Measurements from ENCODE around the gene SEL1L3. TPM values are rescaled to one million over a fixed set of nuclear protein-coding genes. Genes with fewer than 3 reads are reported as not detected.

Gene SEL1L3
- total RNA-seq, 1 donor from 2014 or later: 13.3 TPM

DNA sequence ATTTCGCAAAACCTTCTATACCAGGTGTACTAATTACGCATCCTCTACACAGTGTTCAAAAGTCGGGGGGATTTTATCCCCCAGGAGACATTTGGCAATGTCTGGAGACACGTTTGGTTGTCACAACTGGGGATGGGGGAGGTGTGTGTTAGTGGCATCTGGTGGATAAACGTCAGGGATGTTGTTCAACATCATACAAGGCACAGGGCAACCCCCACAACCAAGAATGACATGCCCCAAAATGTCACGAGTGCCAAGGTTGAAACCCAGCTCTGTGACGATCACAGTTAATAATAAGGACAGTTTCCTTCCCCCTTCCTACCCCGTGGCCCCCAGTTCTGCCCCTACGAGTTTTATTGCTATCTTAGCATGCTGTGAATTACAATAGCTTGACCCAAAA lies 15.9 kb upstream of the SEL1L3 start:
- intact Hi-C loops (cut with DNase I): no loop called here
- TF ChIP-seq, protein P1, sequence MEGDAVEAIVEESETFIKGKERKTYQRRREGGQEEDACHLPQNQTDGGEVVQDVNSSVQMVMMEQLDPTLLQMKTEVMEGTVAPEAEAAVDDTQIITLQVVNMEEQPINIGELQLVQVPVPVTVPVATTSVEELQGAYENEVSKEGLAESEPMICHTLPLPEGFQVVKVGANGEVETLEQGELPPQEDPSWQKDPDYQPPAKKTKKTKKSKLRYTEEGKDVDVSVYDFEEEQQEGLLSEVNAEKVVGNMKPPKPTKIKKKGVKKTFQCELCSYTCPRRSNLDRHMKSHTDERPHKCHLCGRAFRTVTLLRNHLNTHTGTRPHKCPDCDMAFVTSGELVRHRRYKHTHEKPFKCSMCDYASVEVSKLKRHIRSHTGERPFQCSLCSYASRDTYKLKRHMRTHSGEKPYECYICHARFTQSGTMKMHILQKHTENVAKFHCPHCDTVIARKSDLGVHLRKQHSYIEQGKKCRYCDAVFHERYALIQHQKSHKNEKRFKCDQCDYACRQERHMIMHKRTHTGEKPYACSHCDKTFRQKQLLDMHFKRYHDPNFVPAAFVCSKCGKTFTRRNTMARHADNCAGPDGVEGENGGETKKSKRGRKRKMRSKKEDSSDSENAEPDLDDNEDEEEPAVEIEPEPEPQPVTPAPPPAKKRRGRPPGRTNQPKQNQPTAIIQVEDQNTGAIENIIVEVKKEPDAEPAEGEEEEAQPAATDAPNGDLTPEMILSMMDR (IDR thresholded peaks at IDR 0.05): no peak
- no peak overlapping the region for H3K27ac ChIP-seq
- DNase-seq (ENCODE audit: low spot score in 2 of 2): no peak
- no peak overlapping the region for H3K4me3 ChIP-seq
- no peaks in the 10 kb centered on the region for H3K36me3 ChIP-seq
- no peaks in the 10 kb centered on the region for H3K4me1 ChIP-seq
- no peaks in the 10 kb centered on the region for H3K9me3 ChIP-seq
- no peaks in the 10 kb centered on the region for H3K27me3 ChIP-seq

DNA sequence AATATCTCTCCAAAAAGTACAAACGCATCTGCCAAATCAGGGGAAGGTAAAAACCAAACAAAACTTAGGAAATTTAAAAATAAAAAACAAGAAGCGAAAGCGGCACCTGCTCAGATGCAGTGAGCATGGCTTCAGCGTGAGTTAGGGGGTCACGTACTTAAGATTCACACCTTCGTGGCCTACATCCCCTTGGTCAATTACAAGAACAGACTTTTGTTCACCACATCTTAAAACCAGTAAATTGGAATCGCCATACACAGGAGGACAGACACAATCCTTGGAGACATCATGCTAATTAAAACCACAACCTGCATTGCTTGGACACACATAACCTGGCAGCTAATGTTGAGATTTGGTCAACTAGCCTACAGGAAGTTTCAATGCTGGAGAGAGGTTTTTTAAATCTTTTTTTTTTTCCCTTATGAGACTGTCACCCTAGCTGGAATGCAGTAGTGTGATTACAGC lies 12.5 kb upstream of the SEL1L3 start:
- Histone ChIP-seq H3K36me3 (no peaks in the 10 kb centered on the region), H3K4me3 (no peak overlapping the region), H3K9me3 (no peaks in the 10 kb centered on the region), H3K27me3 (no peaks in the 10 kb centered on the region), H3K27ac (no peak overlapping the region), H3K4me1 (no peaks in the 10 kb centered on the region)
- intact Hi-C loops (cut with DNase I): no loop called here
- no peak for DNase-seq (ENCODE audit: low spot score in 2 of 2)
- TF ChIP-seq, protein P1 (IDR thresholded peaks at IDR 0.05): no peak

DNA sequence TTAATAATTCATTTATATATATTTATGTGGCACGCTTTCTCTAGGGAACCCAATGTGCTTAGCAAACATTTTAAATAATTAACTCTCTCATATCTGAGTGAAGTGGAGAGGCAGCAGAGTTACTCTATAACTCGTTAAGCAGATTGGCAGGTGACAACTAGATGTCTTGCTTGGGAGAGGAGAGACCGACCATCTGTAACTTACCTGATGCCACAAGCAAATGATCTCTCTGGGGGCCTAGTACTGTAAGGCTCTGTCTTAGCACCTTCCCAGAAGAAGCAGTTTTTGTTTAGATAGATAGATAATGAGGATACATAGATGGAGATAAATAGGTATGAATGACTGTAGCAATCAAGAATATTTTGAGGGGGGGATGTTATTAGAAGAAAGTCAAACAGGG lies 11.9 kb upstream of the SEL1L3 start:
- Histone ChIP-seq H3K4me1 (no peaks in the 10 kb centered on the region), H3K9me3 (no peaks in the 10 kb centered on the region), H3K27me3 (no peaks in the 10 kb centered on the region), H3K36me3 (no peaks in the 10 kb centered on the region), H3K27ac (no peak overlapping the region), H3K4me3 (no peak overlapping the region)
- TF ChIP-seq, protein P1 (IDR thresholded peaks at IDR 0.05): no peak
- intact Hi-C loops (cut with DNase I): no loop called here
- no peak for DNase-seq (ENCODE audit: low spot score in 2 of 2)

GRCh38 chr4:25873632-25874129 lies 10.9 kb upstream of the SEL1L3 start:
- intact Hi-C loops (cut with DNase I): no loop called here
- H3K36me3 ChIP-seq: no peaks in the 10 kb centered on the region
- DNase-seq (ENCODE audit: low spot score in 2 of 2): no peak

DNA sequence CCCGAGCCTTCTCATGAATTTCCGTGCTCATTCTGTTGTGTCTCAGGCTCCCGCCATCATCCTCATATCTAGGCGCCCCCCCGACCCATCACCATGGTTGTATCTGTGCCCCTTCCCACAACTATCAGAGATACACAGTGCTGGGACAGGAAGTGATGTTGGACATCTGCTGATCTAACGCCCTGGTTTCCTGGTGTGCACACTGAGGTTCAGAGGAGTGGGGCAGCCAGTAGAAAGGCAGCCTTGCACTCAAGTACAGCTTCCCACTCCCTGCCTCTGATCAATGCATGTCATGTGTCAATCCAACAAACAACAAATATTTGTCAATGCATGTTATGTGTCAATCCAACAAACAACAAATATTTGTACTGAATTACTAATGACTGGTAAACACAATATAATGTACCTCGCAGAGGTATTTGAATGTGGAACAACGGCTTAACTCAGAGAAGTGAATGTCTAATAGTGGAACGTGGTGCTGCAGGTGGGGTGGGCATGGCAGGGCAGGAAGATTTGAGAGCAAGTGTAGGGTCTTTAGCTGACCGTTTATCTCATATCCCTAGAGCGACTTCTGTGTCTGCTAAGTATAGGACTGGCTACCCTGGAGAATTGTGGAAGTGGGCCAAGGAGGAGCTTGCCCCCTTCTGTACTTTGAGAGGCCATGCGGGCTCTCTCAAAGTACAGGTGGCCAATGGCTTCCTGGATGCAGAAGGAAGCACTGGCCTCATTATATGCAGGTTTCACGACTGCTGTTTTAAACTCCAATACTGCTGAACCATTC lies 10.3 kb upstream of the SEL1L3 start:
- DNase-seq (ENCODE audit: low spot score in 2 of 2): no peak
- no peaks in the 10 kb centered on the region for H3K9me3 ChIP-seq
- H3K27ac ChIP-seq: no peak overlapping the region
- TF ChIP-seq, protein P1 (IDR thresholded peaks at IDR 0.05): no peak
- no peaks in the 10 kb centered on the region for H3K27me3 ChIP-seq
- no peaks in the 10 kb centered on the region for H3K4me1 ChIP-seq
- H3K4me3 ChIP-seq: no peak overlapping the region
- intact Hi-C loops (cut with DNase I): no loop called here
- no peaks in the 10 kb centered on the region for H3K36me3 ChIP-seq

More at GRCh38 chr4:25873632-25874129, 10.9 kb upstream of the SEL1L3 start:
- TF ChIP-seq, protein P1 (IDR thresholded peaks at IDR 0.05): no peak
- Histone ChIP-seq H3K4me1 (no peaks in the 10 kb centered on the region), H3K27me3 (no peaks in the 10 kb centered on the region), H3K4me3 (no peak overlapping the region), H3K9me3 (no peaks in the 10 kb centered on the region), H3K27ac (no peak overlapping the region)

Measured in ascending aorta (tissue), 2 donors.